ENCODE results near the gene FCF1.

- TF ChIP-seq CTCF (IDR thresholded peaks at IDR 0.05 in 8 of 11, conservative IDR thresholded peaks at IDR 0.05 in 3 of 11) (no peak), POLR2A (IDR thresholded peaks at IDR 0.05) (no peak)
Observed at GRCh38 chr14:74695406-74695805, 17.5 kb upstream of the FCF1 start.

Measured in spleen (tissue), 7 donors.